HepG2 (cell line): ENCODE data around the gene RHOT2. TPM values are rescaled to one million over a fixed set of nuclear protein-coding genes. Genes with fewer than 3 reads are reported as not detected.

Source experiments
- CC2D1A ChIP-seq: sonication (generic); formaldehyde crosslinking; IDR thresholded peaks from 2 replicates; pipeline ENCODE4 v1.8.1; 2023; ENCODE audit warnings: mild to moderate bottlenecking, missing genetic modification reagents
- DNMT3B ChIP-seq: conservative IDR thresholded peaks from 2 replicates; pipeline ENCODE4 v1.6.1; 2016; ENCODE audit warnings: missing biosample characterization, control low read depth
- JUNB ChIP-seq: sonication (generic); formaldehyde crosslinking; IDR thresholded peaks from 2 replicates; pipeline ENCODE4 v1.8.0; 2022; ENCODE audit warnings: missing genetic modification reagents, mild to moderate bottlenecking, borderline replicate concordance
- KDM3A ChIP-seq: IDR thresholded peaks from 2 replicates; pipeline ENCODE4 v1.6.1; 2018; ENCODE audit warnings: low read depth, missing compliant biosample characterization
- NFYC ChIP-seq: IDR thresholded peaks from 2 replicates; pipeline ENCODE4 v1.6.1; 2016; ENCODE audit warnings: missing genetic modification reagents, missing compliant biosample characterization
- NKX3-1 ChIP-seq: sonication (generic); formaldehyde crosslinking; IDR thresholded peaks from 2 replicates; pipeline ENCODE4 v1.5.0; 2020; ENCODE audit warnings: missing genetic modification reagents
- PHF8 ChIP-seq: sonication (generic); formaldehyde crosslinking; IDR thresholded peaks from 2 replicates; pipeline ENCODE4 v1.5.0; 2020; ENCODE audit warnings: missing genetic modification reagents
- RELA ChIP-seq: sonication (generic); formaldehyde crosslinking; IDR thresholded peaks from 2 replicates; pipeline ENCODE4 v1.4.0; 2020; ENCODE audit warnings: missing genetic modification reagents
- SMAD9 ChIP-seq: sonication (generic); formaldehyde crosslinking; IDR thresholded peaks from 2 replicates; pipeline ENCODE4 v1.5.1; 2020; ENCODE audit warnings: mild to moderate bottlenecking, missing genetic modification reagents
- SMC3 ChIP-seq: IDR thresholded peaks from 2 replicates; pipeline ENCODE4 v1.6.1; 2011; ENCODE audit warnings: low read length, improper control_type of control experiment
- SPEN ChIP-seq: sonication (generic); formaldehyde crosslinking; IDR thresholded peaks from 2 replicates; pipeline ENCODE4 v1.5.1; 2020; ENCODE audit warnings: low read depth, mild to moderate bottlenecking, missing genetic modification reagents
- TRIM22 ChIP-seq: fragments of 450-650 bp; IDR thresholded peaks from 2 replicates; pipeline ENCODE4 v1.6.1; 2017
- ZFY ChIP-seq: sonication (generic); formaldehyde crosslinking; IDR thresholded peaks from 2 replicates; pipeline ENCODE4 v1.4.0; 2020; ENCODE audit warnings: missing genetic modification reagents
- ZNF564 ChIP-seq: sonication (generic); formaldehyde crosslinking; IDR thresholded peaks from 2 replicates; pipeline ENCODE4 v1.8.1; 2023; ENCODE audit warnings: mild to moderate bottlenecking, missing genetic modification reagents
- ZNF781 ChIP-seq: sonication (generic); formaldehyde crosslinking; IDR thresholded peaks from 2 replicates; pipeline ENCODE4 v1.5.1; 2020; ENCODE audit warnings: borderline replicate concordance, mild to moderate bottlenecking, missing genetic modification reagents; ENCODE audit errors: not compliant biosample characterization
- polyA plus RNA-seq, 8 experiments: library from polyadenylated mRNA; depleted of rRNA in 3 of 8; stranded (reverse) in 7 of 8; unstranded in 1 of 8; fragments of >200 nt; fragmentation: Illumina TruSeq in 4 of 8; extraction: Trizol in 4 of 8; gene quantifications; 2 replicates each; pipeline versions ENCODE4 v1.2.1 to v1.2.3, GENCODE V29; 2011 to 2016; ENCODE audit warnings: low read depth in 4 of 8, missing spikeins in 1 of 8, mixed read lengths in 1 of 8; ENCODE audit not compliant: insufficient read depth in 1 of 8
- total RNA-seq, 5 experiments: library from RNA; depleted of rRNA; stranded (reverse); fragments of >200 nt; fragmentation: Illumina TruSeq; extraction: Trizol; gene quantifications; 2 replicates each; pipeline ENCODE4 v1.2.3, GENCODE V29; 2016; ENCODE audit warnings: low read depth in 1 of 5
- TF ChIP-seq, protein P1 (sequence below), 2 experiments: sonication (generic) in 1 of 2; formaldehyde crosslinking in 1 of 2; IDR thresholded peaks; 2 replicates each; pipeline versions ENCODE4 v1.6.1 to v1.9.0; 2014 to 2022; ENCODE audit warnings: antibody characterized with exemption in 1 of 2, borderline replicate concordance in 1 of 2, inconsistent platforms in 1 of 2, low read depth in 1 of 2, missing genetic modification reagents in 1 of 2
- TF ChIP-seq, protein P2 (sequence below): sonication (generic); formaldehyde crosslinking; IDR thresholded peaks from 2 replicates; pipeline ENCODE4 v1.4.0; 2020; ENCODE audit warnings: mild to moderate bottlenecking, missing genetic modification reagents
- TF ChIP-seq, protein P3 (sequence below): sonication (generic); formaldehyde crosslinking; IDR thresholded peaks from 2 replicates; pipeline ENCODE4 v1.5.1; 2020; ENCODE audit warnings: mild to moderate bottlenecking, moderate library complexity, missing genetic modification reagents
- TF ChIP-seq, protein P4 (sequence below): sonication (generic); formaldehyde crosslinking; IDR thresholded peaks from 2 replicates; pipeline ENCODE4 v1.4.0; 2020; ENCODE audit warnings: mild to moderate bottlenecking, missing genetic modification reagents

RHOT2 gene
- total and polyA plus RNA-seq, 2 of the 13 experiments (the other 11 are each of a cell fraction or from before 2014, with no cell fraction given), result 63.6 to 76.9 TPM

- TF ChIP-seq NFYC, result 0 out of 2 replicates have a peak, but pooled peaks have one; percentile 12
- TF ChIP-seq NKX3-1 (CRISPR knock-in tag), result no peak
- TF ChIP-seq SMAD9 (CRISPR knock-in tag), result no peak
- TF ChIP-seq, protein P1, sequence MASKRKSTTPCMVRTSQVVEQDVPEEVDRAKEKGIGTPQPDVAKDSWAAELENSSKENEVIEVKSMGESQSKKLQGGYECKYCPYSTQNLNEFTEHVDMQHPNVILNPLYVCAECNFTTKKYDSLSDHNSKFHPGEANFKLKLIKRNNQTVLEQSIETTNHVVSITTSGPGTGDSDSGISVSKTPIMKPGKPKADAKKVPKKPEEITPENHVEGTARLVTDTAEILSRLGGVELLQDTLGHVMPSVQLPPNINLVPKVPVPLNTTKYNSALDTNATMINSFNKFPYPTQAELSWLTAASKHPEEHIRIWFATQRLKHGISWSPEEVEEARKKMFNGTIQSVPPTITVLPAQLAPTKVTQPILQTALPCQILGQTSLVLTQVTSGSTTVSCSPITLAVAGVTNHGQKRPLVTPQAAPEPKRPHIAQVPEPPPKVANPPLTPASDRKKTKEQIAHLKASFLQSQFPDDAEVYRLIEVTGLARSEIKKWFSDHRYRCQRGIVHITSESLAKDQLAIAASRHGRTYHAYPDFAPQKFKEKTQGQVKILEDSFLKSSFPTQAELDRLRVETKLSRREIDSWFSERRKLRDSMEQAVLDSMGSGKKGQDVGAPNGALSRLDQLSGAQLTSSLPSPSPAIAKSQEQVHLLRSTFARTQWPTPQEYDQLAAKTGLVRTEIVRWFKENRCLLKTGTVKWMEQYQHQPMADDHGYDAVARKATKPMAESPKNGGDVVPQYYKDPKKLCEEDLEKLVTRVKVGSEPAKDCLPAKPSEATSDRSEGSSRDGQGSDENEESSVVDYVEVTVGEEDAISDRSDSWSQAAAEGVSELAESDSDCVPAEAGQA (IDR thresholded peaks at IDR 0.05; ENCODE audit: low read depth), result peak; percentile 73
- TF ChIP-seq, protein P1 (CRISPR knock-in tag; IDR thresholded peaks at IDR 0.05; ENCODE audit: borderline replicate concordance), result no peak; the same call in 1 of the 2 replicates
- no peak for TF ChIP-seq SMC3
- TF ChIP-seq, protein P2, sequence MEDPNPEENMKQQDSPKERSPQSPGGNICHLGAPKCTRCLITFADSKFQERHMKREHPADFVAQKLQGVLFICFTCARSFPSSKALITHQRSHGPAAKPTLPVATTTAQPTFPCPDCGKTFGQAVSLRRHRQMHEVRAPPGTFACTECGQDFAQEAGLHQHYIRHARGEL, result no peak
- TF ChIP-seq, protein P3, sequence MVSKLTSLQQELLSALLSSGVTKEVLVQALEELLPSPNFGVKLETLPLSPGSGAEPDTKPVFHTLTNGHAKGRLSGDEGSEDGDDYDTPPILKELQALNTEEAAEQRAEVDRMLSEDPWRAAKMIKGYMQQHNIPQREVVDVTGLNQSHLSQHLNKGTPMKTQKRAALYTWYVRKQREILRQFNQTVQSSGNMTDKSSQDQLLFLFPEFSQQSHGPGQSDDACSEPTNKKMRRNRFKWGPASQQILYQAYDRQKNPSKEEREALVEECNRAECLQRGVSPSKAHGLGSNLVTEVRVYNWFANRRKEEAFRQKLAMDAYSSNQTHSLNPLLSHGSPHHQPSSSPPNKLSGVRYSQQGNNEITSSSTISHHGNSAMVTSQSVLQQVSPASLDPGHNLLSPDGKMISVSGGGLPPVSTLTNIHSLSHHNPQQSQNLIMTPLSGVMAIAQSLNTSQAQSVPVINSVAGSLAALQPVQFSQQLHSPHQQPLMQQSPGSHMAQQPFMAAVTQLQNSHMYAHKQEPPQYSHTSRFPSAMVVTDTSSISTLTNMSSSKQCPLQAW (CRISPR knock-in tag), result no peak
- peak; percentile 91 for TF ChIP-seq ZFY (CRISPR knock-in tag)
- no peak; the same call in 1 of the 2 replicates for TF ChIP-seq PHF8 (CRISPR knock-in tag)
- peak; percentile 94 for TF ChIP-seq RELA (CRISPR knock-in tag)
- TF ChIP-seq JUNB (CRISPR knock-in tag), result no peak
- TF ChIP-seq, protein P4, sequence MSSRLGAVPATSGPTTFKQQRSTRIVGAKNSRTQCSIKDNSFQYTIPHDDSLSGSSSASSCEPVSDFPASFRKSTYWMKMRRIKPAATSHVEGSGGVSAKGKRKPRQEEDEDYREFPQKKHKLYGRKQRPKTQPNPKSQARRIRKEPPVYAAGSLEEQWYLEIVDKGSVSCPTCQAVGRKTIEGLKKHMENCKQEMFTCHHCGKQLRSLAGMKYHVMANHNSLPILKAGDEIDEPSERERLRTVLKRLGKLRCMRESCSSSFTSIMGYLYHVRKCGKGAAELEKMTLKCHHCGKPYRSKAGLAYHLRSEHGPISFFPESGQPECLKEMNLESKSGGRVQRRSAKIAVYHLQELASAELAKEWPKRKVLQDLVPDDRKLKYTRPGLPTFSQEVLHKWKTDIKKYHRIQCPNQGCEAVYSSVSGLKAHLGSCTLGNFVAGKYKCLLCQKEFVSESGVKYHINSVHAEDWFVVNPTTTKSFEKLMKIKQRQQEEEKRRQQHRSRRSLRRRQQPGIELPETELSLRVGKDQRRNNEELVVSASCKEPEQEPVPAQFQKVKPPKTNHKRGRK (CRISPR knock-in tag), result no peak
- TF ChIP-seq KDM3A, result no peak
- TF ChIP-seq DNMT3B (CRISPR knock-in tag), result no peak
- TF ChIP-seq ZNF564 (CRISPR knock-in tag), result peak; percentile 91
- TF ChIP-seq SPEN (CRISPR knock-in tag), result peak; percentile 99
- no peak for TF ChIP-seq CC2D1A (CRISPR knock-in tag)
- TF ChIP-seq ZNF781 (CRISPR knock-in tag), result no peak
- TF ChIP-seq TRIM22, result no peak
These were observed at the start of gene RHOT2 (continued) for GRCh38 chr16:667780-668518.
